Measurements from ENCODE around the gene DLG2.

DNA sequence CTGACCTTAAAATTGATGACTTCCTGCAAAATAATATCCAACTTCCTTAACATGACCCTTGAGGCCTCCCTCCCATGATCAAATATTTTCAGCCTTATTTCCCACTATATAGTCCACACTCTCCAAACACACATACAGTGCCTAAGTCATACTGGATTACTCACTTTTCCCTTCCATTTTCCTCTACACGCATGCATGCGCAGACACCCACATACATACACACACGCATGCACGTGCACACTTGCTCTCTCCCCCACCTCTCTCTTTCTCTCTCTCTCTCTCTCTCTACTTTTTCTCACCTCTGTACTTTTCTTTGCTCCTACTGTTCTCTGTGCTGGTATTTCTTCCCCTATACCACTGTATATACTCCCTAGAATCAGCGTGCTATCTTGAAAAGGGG lies 28.1 kb downstream of the DLG2 start:
- TF ChIP-seq CTCF (conservative IDR thresholded peaks at IDR 0.05 in 1 of 2, IDR thresholded peaks at IDR 0.05 in 1 of 2; ENCODE audit: extremely low read depth in 1 of 2, insufficient read depth in 1 of 2, low read depth in 1 of 2, low read length in 2 of 2) (no peak), EZH2 (IDR thresholded peaks at IDR 0.05; ENCODE audit: borderline replicate concordance, low read length) (no peak)
